K562 (cell line): ENCODE data around the gene ACTG2. TPM values are rescaled to one million over a fixed set of nuclear protein-coding genes. Genes with fewer than 3 reads are reported as not detected.

ENCODE experiments used
- ATAC-seq: fragments of 200-7000 bp; cut with Tn5 transposase; 3 replicates; pipeline ENCODE4 v1.9.1; 2020; ENCODE audit warnings: moderate library complexity
- BruUV-seq: library from RNA; stranded (reverse); fragments of 400-500 nt; replicated peaks from 2 replicates; lab custom pipeline; 2021; lab: Mats Ljungman, UMichigan
- CTCF ChIA-PET: fragments of 300-600 bp; formaldehyde crosslinking; extraction: SDS; loops from one replicate; lab custom pipeline; 2021; ENCODE audit warnings: low intra/inter-chr PET ratio; lab: Yijun Ruan, JAX
- POLR2A ChIA-PET: fragments of 300-600, 350-650 bp; sonication (Branson Sonifier 250); formaldehyde crosslinking; extraction: SDS; loops from one replicate; lab custom pipeline; 2021; ENCODE audit warnings: antibody characterized with exemption, inconsistent platforms; lab: Yijun Ruan, JAX
- DNase-seq, 4 experiments: peaks; one replicate each; pipeline versions ENCODE4 v3.0.0 to v3.0.0-alpha.2; 2011 to 2018; ENCODE audit warnings: low spot score in 3 of 4, mixed read lengths in 3 of 4; ENCODE audit errors: extremely low read depth in 1 of 4
- FAIRE-seq: peaks from 2 replicates; lab custom pipeline; 2011; peaks lifted over from hg19 to GRCh38; lab: Jason Lieb, UNC
- H2AFZ ChIP-seq: 2 replicates; pipeline ENCODE4 v1.6.0; 2011; ENCODE audit warnings: low read depth, low read length, control low read depth, inconsistent platforms
- H3K27ac ChIP-seq: fragments of 200-600 bp; 3 replicates; pipeline ENCODE4 v1.8.0; 2011; ENCODE audit warnings: low read depth, mild to moderate bottlenecking, control low read depth, inconsistent platforms, low read length, moderate library complexity, mixed read lengths; ENCODE audit errors: extremely low read depth
- H3K27me3 ChIP-seq, 2 experiments: fragments of 300-600 bp in 1 of 2; 2 replicates in 1 of 2; 3 replicates in 1 of 2; pipeline versions ENCODE4 v1.6.0 to v1.8.0; 2011; ENCODE audit warnings: inconsistent platforms in 2 of 2, low read length in 2 of 2, mild to moderate bottlenecking in 1 of 2, mixed read lengths in 1 of 2, moderate library complexity in 1 of 2; ENCODE audit not compliant: control insufficient read depth in 2 of 2, insufficient read depth in 2 of 2
- H3K36me3 ChIP-seq: fragments of 300-600 bp; 3 replicates; pipeline ENCODE4 v1.8.0; 2011; ENCODE audit warnings: mild to moderate bottlenecking, low read length, inconsistent platforms; ENCODE audit not compliant: control insufficient read depth, insufficient read depth
- H3K4me1 ChIP-seq, 2 experiments: fragments of 200-600 bp in 1 of 2; replicated peaks in 1 of 2; 2 replicates in 1 of 2; 3 replicates in 1 of 2; pipeline versions ENCODE4 v1.5.1 to v1.8.0; 2011; ENCODE audit warnings: inconsistent platforms in 2 of 2, low read length in 2 of 2, mild to moderate bottlenecking in 1 of 2, mixed read lengths in 1 of 2, moderate library complexity in 1 of 2; ENCODE audit not compliant: control insufficient read depth in 2 of 2, insufficient read depth in 2 of 2
- H3K4me2 ChIP-seq: 2 replicates; pipeline ENCODE4 v1.6.1; 2011; ENCODE audit warnings: low read length, control low read depth, inconsistent platforms, mixed read lengths; ENCODE audit not compliant: insufficient read depth
- H3K4me3 ChIP-seq: fragments of 200-600 bp; sonication (generic), shearing (Covaris generic); 2 replicates; pipeline ENCODE4 v1.5.1; 2016; ENCODE audit warnings: control low read depth, inconsistent platforms
- H3K79me2 ChIP-seq: fragments of 200-600 bp; 3 replicates; pipeline ENCODE4 v1.8.0; 2011; ENCODE audit warnings: low read length, inconsistent platforms; ENCODE audit not compliant: control insufficient read depth, insufficient read depth
- H3K9ac ChIP-seq, 2 experiments: 2 replicates each; pipeline versions ENCODE4 v1.6.0 to v1.6.1; 2011; ENCODE audit warnings: low read depth in 2 of 2, low read length in 2 of 2, control low read depth in 1 of 2, inconsistent platforms in 1 of 2, mild to moderate bottlenecking in 1 of 2, mixed read lengths in 1 of 2; ENCODE audit not compliant: insufficient read depth in 1 of 2
- H3K9me1 ChIP-seq: one replicate; pipeline ENCODE4 v1.6.0; 2011; ENCODE audit warnings: inconsistent platforms, mild to moderate bottlenecking, low read length, moderate library complexity; ENCODE audit not compliant: control insufficient read depth, insufficient read depth
- H3K9me3 ChIP-seq: replicated peaks from 2 replicates; pipeline ENCODE4 v1.5.1; 2011; ENCODE audit warnings: low read depth, low read length, inconsistent platforms; ENCODE audit not compliant: control insufficient read depth, insufficient read depth
- H4K20me1 ChIP-seq: replicated peaks from 2 replicates; pipeline ENCODE4 v1.6.1; 2011; ENCODE audit warnings: low read length, inconsistent platforms, mixed read lengths; ENCODE audit not compliant: control insufficient read depth, insufficient read depth
- MAZ ChIP-seq, 2 experiments: fragments of 450-650 bp in 1 of 2; sonication (generic) in 1 of 2; formaldehyde crosslinking; IDR thresholded peaks in 1 of 2; conservative IDR thresholded peaks in 1 of 2; 2 replicates each; pipeline versions ENCODE4 v1.4.0 to v1.5.0; 2020; ENCODE audit warnings: mild to moderate bottlenecking in 1 of 2, missing genetic modification reagents in 1 of 2
- MYNN ChIP-seq, 2 experiments: sonication (generic); formaldehyde crosslinking in 1 of 2; IDR thresholded peaks; 2 replicates each; pipeline versions ENCODE4 v1.5.0 to v1.6.1; 2016 to 2020; ENCODE audit warnings: antibody characterized with exemption in 1 of 2, missing genetic modification reagents in 1 of 2
- NRF1 ChIP-seq, 2 experiments: fragments of 450-650 bp; IDR thresholded peaks in 1 of 2; conservative IDR thresholded peaks in 1 of 2; 2 replicates each; pipeline ENCODE4 v1.6.1; 2014; ENCODE audit warnings: mild to moderate bottlenecking in 2 of 2
- POLR3G ChIP-seq: IDR thresholded peaks from 2 replicates; pipeline ENCODE4 v1.6.1; 2011; ENCODE audit not compliant: insufficient read length, insufficient replicate concordance; ENCODE audit errors: extremely low read depth
- PRPF4 ChIP-seq: fragments of 200-400 bp; formaldehyde crosslinking; IDR thresholded peaks from one replicate; pipeline ENCODE4 v1.6.1; 2017; ENCODE audit warnings: low read length, low read depth, mild to moderate bottlenecking; ENCODE audit not compliant: insufficient read depth, poor library complexity, severe bottlenecking
- WGBS: fragments of 100-300 bp; shearing (Covaris generic); methylation state at CpG from one replicate; pipeline ENCODE4 v1.1.6; 2016; ENCODE audit warnings: low coverage, mixed read lengths; ENCODE audit not compliant: insufficient coverage; ENCODE audit errors: missing lambda C conversion rate; 5-methylcytosine and 5-hydroxymethylcytosine counted together
- in situ Hi-C: fragments of 300-500 bp; cut with MboI; formaldehyde crosslinking; loops from 4 replicates; pipeline ENCODE4 v1.15.0; 2018; ENCODE audit warnings: inconsistent platforms, mixed read lengths
- intact Hi-C: fragments of 100-400 bp; cut with micrococcal nuclease; formaldehyde crosslinking; loops from 2 replicates; pipeline ENCODE4 v1.14.2; 2022
- polyA plus RNA-seq, 8 experiments: library from polyadenylated mRNA; depleted of rRNA in 4 of 8; stranded (reverse) in 5 of 8; unstranded in 3 of 8; fragments of >200 nt; fragmentation: Nextera tagmentation in 2 of 8; fragmentation: Illumina TruSeq in 1 of 8; extraction: Ambion mirVana in 2 of 8; extraction: Trizol in 1 of 8; gene quantifications; 2 replicates each; pipeline versions ENCODE4 v1.2.1 to v1.2.3, GENCODE V29; 2011 to 2014; ENCODE audit warnings: inconsistent platforms in 1 of 8, missing spikeins in 1 of 8
- total RNA-seq, 7 experiments: library from RNA; depleted of rRNA in 6 of 7; stranded (reverse); fragments of >200 nt in 6 of 7; fragmentation: Illumina TruSeq in 2 of 7; extraction: Trizol in 2 of 7; gene quantifications; 2 replicates each; pipeline versions ENCODE4 v1.2.1 to v1.2.3, GENCODE V29; 2011 to 2021; ENCODE audit warnings: low replicate concordance in 1 of 7
- TF ChIP-seq, protein P1 (sequence below): fragments of 200-800 bp; sonication (Bioruptor generic); IDR thresholded peaks from 2 replicates; pipeline ENCODE4 v1.6.1; 2016; ENCODE audit warnings: missing genetic modification characterization, missing compliant biosample characterization
- TF ChIP-seq, protein P2 (sequence below), 2 experiments: fragments of 250-450 bp in 1 of 2; fragments of 450-650 bp in 1 of 2; sonication (Bioruptor Pico) in 1 of 2; IDR thresholded peaks; 2 replicates each; pipeline versions ENCODE4 v1.6.1 to v1.8.0; 2016 to 2021; ENCODE audit warnings: mild to moderate bottlenecking in 2 of 2, moderate library complexity in 2 of 2, missing compliant biosample characterization in 1 of 2, missing genetic modification characterization in 1 of 2
- TF ChIP-seq, protein P3 (sequence below): fragments of 150-350 bp; IDR thresholded peaks from 2 replicates; pipeline ENCODE4 v1.6.1; 2014; ENCODE audit warnings: low read depth, mild to moderate bottlenecking, low read length, borderline replicate concordance

ACTG2 gene
- total and polyA plus RNA-seq, 9 of the 15 experiments (the other 6 are each of a cell fraction or from before 2014, with no cell fraction given), result 0.06 to 0.60 TPM; not detected in 7

DNA sequence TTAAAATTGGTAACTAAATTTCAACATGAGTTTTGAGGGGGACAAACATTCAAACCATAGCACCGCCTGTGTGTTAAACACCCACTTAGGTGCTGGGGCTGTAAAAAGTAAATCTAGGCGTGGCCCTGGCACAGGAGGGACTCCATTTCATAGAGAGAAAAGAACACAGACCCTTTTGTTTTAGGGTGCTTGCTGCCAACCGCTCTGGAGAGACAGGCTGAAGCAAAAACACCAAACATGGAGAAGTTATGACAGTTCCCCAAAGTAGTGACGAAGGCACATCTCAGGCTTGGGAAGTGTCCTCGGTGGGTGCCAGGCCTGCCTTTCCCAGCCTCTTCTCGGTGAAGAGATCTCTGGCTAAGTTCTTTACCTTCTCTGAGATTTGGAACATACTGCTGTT is 5.1 kb downstream of the ACTG2 start:
- BruUV-seq, result no TSS peak
- Histone ChIP-seq H3K9me1 (no peaks in the 10 kb centered on the region), H3K4me1 (peaks cover 0 to 7% of the 10 kb centered on the region in 2 experiments; a peak in 1 of 5 replicates), H4K20me1 (no peaks in the 10 kb centered on the region), H2AFZ (no peak overlapping the region), H3K79me2 (no peaks in the 10 kb centered on the region), H3K9ac (no peak overlapping the region), H3K36me3 (no peaks in the 10 kb centered on the region), H3K4me3 (no peak overlapping the region), H3K27ac (no peak overlapping the region), H3K27me3 (no peaks in the 10 kb centered on the region; a peak in 1 of 5 replicates), H3K9me3 (no peaks in the 10 kb centered on the region; the same call in 1 of the 2 replicates), H3K4me2 (no peak overlapping the region)
- TF ChIP-seq, protein P1, sequence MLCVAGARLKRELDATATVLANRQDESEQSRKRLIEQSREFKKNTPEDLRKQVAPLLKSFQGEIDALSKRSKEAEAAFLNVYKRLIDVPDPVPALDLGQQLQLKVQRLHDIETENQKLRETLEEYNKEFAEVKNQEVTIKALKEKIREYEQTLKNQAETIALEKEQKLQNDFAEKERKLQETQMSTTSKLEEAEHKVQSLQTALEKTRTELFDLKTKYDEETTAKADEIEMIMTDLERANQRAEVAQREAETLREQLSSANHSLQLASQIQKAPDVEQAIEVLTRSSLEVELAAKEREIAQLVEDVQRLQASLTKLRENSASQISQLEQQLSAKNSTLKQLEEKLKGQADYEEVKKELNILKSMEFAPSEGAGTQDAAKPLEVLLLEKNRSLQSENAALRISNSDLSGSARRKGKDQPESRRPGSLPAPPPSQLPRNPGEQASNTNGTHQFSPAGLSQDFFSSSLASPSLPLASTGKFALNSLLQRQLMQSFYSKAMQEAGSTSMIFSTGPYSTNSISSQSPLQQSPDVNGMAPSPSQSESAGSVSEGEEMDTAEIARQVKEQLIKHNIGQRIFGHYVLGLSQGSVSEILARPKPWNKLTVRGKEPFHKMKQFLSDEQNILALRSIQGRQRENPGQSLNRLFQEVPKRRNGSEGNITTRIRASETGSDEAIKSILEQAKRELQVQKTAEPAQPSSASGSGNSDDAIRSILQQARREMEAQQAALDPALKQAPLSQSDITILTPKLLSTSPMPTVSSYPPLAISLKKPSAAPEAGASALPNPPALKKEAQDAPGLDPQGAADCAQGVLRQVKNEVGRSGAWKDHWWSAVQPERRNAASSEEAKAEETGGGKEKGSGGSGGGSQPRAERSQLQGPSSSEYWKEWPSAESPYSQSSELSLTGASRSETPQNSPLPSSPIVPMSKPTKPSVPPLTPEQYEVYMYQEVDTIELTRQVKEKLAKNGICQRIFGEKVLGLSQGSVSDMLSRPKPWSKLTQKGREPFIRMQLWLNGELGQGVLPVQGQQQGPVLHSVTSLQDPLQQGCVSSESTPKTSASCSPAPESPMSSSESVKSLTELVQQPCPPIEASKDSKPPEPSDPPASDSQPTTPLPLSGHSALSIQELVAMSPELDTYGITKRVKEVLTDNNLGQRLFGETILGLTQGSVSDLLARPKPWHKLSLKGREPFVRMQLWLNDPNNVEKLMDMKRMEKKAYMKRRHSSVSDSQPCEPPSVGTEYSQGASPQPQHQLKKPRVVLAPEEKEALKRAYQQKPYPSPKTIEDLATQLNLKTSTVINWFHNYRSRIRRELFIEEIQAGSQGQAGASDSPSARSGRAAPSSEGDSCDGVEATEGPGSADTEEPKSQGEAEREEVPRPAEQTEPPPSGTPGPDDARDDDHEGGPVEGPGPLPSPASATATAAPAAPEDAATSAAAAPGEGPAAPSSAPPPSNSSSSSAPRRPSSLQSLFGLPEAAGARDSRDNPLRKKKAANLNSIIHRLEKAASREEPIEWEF, result no peak
- TF ChIP-seq POLR3G (no peak), MYNN (IDR thresholded peaks at IDR 0.05) (no peak), MYNN (CRISPR knock-in tag; IDR thresholded peaks at IDR 0.05) (no peak), MAZ (CRISPR knock-in tag; conservative IDR thresholded peaks at IDR 0.05 in 1 of 2, IDR thresholded peaks at IDR 0.05 in 1 of 2) (no peak), NRF1 (conservative IDR thresholded peaks at IDR 0.05 in 1 of 2, IDR thresholded peaks at IDR 0.05 in 1 of 2) (no peak), PRPF4 (no peak)
- TF ChIP-seq, protein P2, sequence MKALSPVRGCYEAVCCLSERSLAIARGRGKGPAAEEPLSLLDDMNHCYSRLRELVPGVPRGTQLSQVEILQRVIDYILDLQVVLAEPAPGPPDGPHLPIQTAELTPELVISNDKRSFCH (CRISPR knock-in tag; IDR thresholded peaks at IDR 0.05), result no peak
- TF ChIP-seq, protein P2 (tag; IDR thresholded peaks at IDR 0.05), result no peak
- TF ChIP-seq, protein P3, sequence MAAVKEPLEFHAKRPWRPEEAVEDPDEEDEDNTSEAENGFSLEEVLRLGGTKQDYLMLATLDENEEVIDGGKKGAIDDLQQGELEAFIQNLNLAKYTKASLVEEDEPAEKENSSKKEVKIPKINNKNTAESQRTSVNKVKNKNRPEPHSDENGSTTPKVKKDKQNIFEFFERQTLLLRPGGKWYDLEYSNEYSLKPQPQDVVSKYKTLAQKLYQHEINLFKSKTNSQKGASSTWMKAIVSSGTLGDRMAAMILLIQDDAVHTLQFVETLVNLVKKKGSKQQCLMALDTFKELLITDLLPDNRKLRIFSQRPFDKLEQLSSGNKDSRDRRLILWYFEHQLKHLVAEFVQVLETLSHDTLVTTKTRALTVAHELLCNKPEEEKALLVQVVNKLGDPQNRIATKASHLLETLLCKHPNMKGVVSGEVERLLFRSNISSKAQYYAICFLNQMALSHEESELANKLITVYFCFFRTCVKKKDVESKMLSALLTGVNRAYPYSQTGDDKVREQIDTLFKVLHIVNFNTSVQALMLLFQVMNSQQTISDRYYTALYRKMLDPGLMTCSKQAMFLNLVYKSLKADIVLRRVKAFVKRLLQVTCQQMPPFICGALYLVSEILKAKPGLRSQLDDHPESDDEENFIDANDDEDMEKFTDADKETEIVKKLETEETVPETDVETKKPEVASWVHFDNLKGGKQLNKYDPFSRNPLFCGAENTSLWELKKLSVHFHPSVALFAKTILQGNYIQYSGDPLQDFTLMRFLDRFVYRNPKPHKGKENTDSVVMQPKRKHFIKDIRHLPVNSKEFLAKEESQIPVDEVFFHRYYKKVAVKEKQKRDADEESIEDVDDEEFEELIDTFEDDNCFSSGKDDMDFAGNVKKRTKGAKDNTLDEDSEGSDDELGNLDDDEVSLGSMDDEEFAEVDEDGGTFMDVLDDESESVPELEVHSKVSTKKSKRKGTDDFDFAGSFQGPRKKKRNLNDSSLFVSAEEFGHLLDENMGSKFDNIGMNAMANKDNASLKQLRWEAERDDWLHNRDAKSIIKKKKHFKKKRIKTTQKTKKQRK, result no peak
- CTCF ChIA-PET, result no interaction called here
- intact Hi-C loops, result no loop called here
- POLR2A ChIA-PET, result no interaction called here
- DNase-seq (no peak), FAIRE-seq (no peak), ATAC-seq (no peak)
- in situ Hi-C loops, result no loop called here
- 66% methylated on average over 5 of the region's 6 CpGs for WGBS
